Spleen (tissue), 7 donors: ENCODE data around the gene IRAK1.

Source experiments
- CTCF ChIP-seq, 11 experiments: fragments of 200-600 bp in 7 of 11; fragments of 450-650 bp in 4 of 11; sonication (generic) in 4 of 11; IDR thresholded peaks in 8 of 11; conservative IDR thresholded peaks in 3 of 11; 1 replicate in 7 of 11; 2 replicates in 4 of 11; pipeline versions ENCODE4 v1.4.0 to v1.8.0; 2016 to 2021; ENCODE audit warnings: antibody characterized with exemption in 11 of 11, inconsistent platforms in 4 of 11, mild to moderate bottlenecking in 1 of 11
- POLR2A ChIP-seq, 3 donors: fragments of 450-650 bp; IDR thresholded peaks; one replicate each; pipeline ENCODE4 v1.5.1; 2017; ENCODE audit warnings: antibody characterized with exemption in 3 of 3, mild to moderate bottlenecking in 1 of 3
- POLR2AphosphoS5 ChIP-seq, 3 donors: sonication (generic); formaldehyde crosslinking; IDR thresholded peaks; one replicate each; pipeline ENCODE4 v1.5.1; 2017; ENCODE audit warnings: antibody characterized with exemption in 3 of 3
- donor health status: DM: no; HTN: no; CAD: no; lungs with moderate emphysema.
- donor health status: DM: no; HTN: no; CAD: no.
- donor health status: DM: no; HTN: no; CAD: no.

GRCh38 chrX:153964105-153964504, 55.6 kb downstream of the IRAK1 start:
- TF ChIP-seq CTCF (IDR thresholded peaks at IDR 0.05 in 8 of 11, conservative IDR thresholded peaks at IDR 0.05 in 3 of 11) = no peak
- TF ChIP-seq POLR2AphosphoS5 (IDR thresholded peaks at IDR 0.05) = no peak
- no peak for TF ChIP-seq POLR2A (IDR thresholded peaks at IDR 0.05)
